GOT3 (cell line): ENCODE data around the gene CNTF.

ENCODE experiments used
- DNase-seq: peaks from one replicate; lab custom pipeline; 2025; ENCODE audit warnings: mixed read lengths; lab: John Stamatoyannopoulos, UW

CNTF gene

GRCh38 chr11:58641803-58642581, 19.5 kb downstream of the CNTF start:
- DNase-seq = no peak

- no peak for DNase-seq
These were observed 23.4 kb downstream of the CNTF start for GRCh38 chr11:58645854-58646253.

GRCh38 chr11:58647141-58647699, 24.8 kb downstream of the CNTF start:
- no peak for DNase-seq

- no peak for DNase-seq
These were observed 25.4 kb downstream of the CNTF start for GRCh38 chr11:58647866-58648265.

GRCh38 chr11:58649623-58650022, 27.2 kb downstream of the CNTF start:
- DNase-seq = no peak

GRCh38 chr11:58650496-58650895, 28.0 kb downstream of the CNTF start:
- no peak for DNase-seq

- no peak for DNase-seq
These were observed 30.3 kb downstream of the CNTF start for GRCh38 chr11:58652726-58653280.

- peak; percentile 42 for DNase-seq
These were observed 31.8 kb downstream of the CNTF start for GRCh38 chr11:58654079-58654907.

GRCh38 chr11:58654908-58655296, 32.4 kb downstream of the CNTF start:
- no peak for DNase-seq

GRCh38 chr11:58656348-58656747, 33.9 kb downstream of the CNTF start:
- DNase-seq = no peak

- DNase-seq = no peak
These were observed 36.2 kb downstream of the CNTF start for GRCh38 chr11:58658623-58659022.

GRCh38 chr11:58659404-58659803, 36.9 kb downstream of the CNTF start:
- no peak for DNase-seq

GRCh38 chr11:58659910-58660570, 37.6 kb downstream of the CNTF start:
- DNase-seq = no peak

GRCh38 chr11:58671983-58672633, 49.6 kb downstream of the CNTF start:
- no peak for DNase-seq

GRCh38 chr11:58674609-58675008, 52.1 kb downstream of the CNTF start:
- no peak for DNase-seq
